PFSK-1 (cell line): ENCODE data around the gene QKI.

Source experiments
- FOXP2 ChIP-seq: optimal IDR thresholded peaks from 2 replicates; pipeline ENCODE3; 2011; ENCODE audit warnings: borderline replicate concordance, control low read depth, inconsistent platforms; ENCODE audit not compliant: insufficient read depth; ENCODE audit errors: extremely low read length, extremely low read depth
- POLR2AphosphoS5 ChIP-seq: IDR thresholded peaks from 2 replicates; pipeline ENCODE4 v1.6.1; 2012; ENCODE audit warnings: low read depth, mild to moderate bottlenecking, control low read depth, low read length, moderate library complexity
- SIN3A ChIP-seq: IDR thresholded peaks from 2 replicates; pipeline ENCODE4 v1.6.1; 2012; ENCODE audit warnings: mild to moderate bottlenecking, low read length, moderate library complexity, borderline replicate concordance; ENCODE audit not compliant: insufficient read depth
- TAF1 ChIP-seq: IDR thresholded peaks from 2 replicates; pipeline ENCODE4 v1.6.1; 2012; ENCODE audit warnings: low read length, control low read depth, borderline replicate concordance; ENCODE audit not compliant: insufficient read depth
- TF ChIP-seq, protein P1 (sequence below), 2 experiments: IDR thresholded peaks; 2 replicates each; pipeline versions ENCODE4 v1.6.1 to v1.8.0; 2011 to 2012; ENCODE audit warnings: low read depth in 2 of 2, low read length in 2 of 2, control low read depth in 1 of 2, inconsistent platforms in 1 of 2, mild to moderate bottlenecking in 1 of 2, moderate library complexity in 1 of 2; ENCODE audit not compliant: insufficient read depth in 1 of 2

- TF ChIP-seq SIN3A (no peak), TAF1 (no peak), POLR2AphosphoS5 (no peak), FOXP2 (no peak)
- TF ChIP-seq, protein P1, sequence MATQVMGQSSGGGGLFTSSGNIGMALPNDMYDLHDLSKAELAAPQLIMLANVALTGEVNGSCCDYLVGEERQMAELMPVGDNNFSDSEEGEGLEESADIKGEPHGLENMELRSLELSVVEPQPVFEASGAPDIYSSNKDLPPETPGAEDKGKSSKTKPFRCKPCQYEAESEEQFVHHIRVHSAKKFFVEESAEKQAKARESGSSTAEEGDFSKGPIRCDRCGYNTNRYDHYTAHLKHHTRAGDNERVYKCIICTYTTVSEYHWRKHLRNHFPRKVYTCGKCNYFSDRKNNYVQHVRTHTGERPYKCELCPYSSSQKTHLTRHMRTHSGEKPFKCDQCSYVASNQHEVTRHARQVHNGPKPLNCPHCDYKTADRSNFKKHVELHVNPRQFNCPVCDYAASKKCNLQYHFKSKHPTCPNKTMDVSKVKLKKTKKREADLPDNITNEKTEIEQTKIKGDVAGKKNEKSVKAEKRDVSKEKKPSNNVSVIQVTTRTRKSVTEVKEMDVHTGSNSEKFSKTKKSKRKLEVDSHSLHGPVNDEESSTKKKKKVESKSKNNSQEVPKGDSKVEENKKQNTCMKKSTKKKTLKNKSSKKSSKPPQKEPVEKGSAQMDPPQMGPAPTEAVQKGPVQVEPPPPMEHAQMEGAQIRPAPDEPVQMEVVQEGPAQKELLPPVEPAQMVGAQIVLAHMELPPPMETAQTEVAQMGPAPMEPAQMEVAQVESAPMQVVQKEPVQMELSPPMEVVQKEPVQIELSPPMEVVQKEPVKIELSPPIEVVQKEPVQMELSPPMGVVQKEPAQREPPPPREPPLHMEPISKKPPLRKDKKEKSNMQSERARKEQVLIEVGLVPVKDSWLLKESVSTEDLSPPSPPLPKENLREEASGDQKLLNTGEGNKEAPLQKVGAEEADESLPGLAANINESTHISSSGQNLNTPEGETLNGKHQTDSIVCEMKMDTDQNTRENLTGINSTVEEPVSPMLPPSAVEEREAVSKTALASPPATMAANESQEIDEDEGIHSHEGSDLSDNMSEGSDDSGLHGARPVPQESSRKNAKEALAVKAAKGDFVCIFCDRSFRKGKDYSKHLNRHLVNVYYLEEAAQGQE (IDR thresholded peaks at IDR 0.05; ENCODE audit: insufficient read depth in 1 of 2, low read depth in 2 of 2, low read length in 2 of 2), result no peak
Observed at GRCh38 chr6:163418311-163419029, 4.0 kb downstream of the QKI start.
